ENCODE results near the gene SLC4A1.
"Not testable (repeated sequence)": the region's sequence is repeated elsewhere in the genome, so short reads cannot be mapped to it uniquely, and the experiment has no call there.

The SLC4A1 gene

GRCh38 chr17:44251062-44251461, 16.9 kb downstream of the SLC4A1 start:
- Mint-ChIP-seq H3K27ac (no peak overlapping the region), H3K9me3 (no peaks in the 10 kb centered on the region), H3K27me3 (ENCODE audit: low read depth) (peaks cover 23% of the 10 kb centered on the region), H3K4me1 (peaks cover 21% of the 10 kb centered on the region), H3K4me3 (no peak overlapping the region), H3K36me3 (ENCODE audit: low read depth) (no peaks in the 10 kb centered on the region)
- no peak for TF ChIP-seq CTCF (IDR thresholded peaks at IDR 0.05; ENCODE audit: unreplicated experiment in 3 of 3)

- Mint-ChIP-seq H3K4me3 (no peak overlapping the region), H3K9me3 (no peaks in the 10 kb centered on the region), H3K27ac (no peak overlapping the region), H3K36me3 (ENCODE audit: low read depth) (no peaks in the 10 kb centered on the region), H3K4me1 (peaks cover 29% of the 10 kb centered on the region), H3K27me3 (ENCODE audit: low read depth) (peaks cover 16% of the 10 kb centered on the region)
- TF ChIP-seq CTCF (IDR thresholded peaks at IDR 0.05; ENCODE audit: unreplicated experiment in 3 of 3), result no peak
These were observed 18.3 kb downstream of the SLC4A1 start for GRCh38 chr17:44249501-44250246.

GRCh38 chr17:44247876-44248736, 19.8 kb downstream of the SLC4A1 start:
- Mint-ChIP-seq H3K9me3 (no peaks in the 10 kb centered on the region), H3K4me3 (no peak overlapping the region), H3K36me3 (ENCODE audit: low read depth) (no peaks in the 10 kb centered on the region), H3K27me3 (ENCODE audit: low read depth) (peaks cover 11% of the 10 kb centered on the region), H3K27ac (peak overlapping the region in 1 of 3 experiments; percentile 27), H3K4me1 (peaks cover 32% of the 10 kb centered on the region)
- no peak for TF ChIP-seq CTCF (IDR thresholded peaks at IDR 0.05; ENCODE audit: unreplicated experiment in 3 of 3)

GRCh38 chr17:44247440-44247841, 20.5 kb downstream of the SLC4A1 start:
- peaks cover 33% of the 10 kb centered on the region for H3K4me1 Mint-ChIP-seq
- TF ChIP-seq CTCF (IDR thresholded peaks at IDR 0.05; ENCODE audit: unreplicated experiment in 3 of 3), result no peak
- peaks cover 11% of the 10 kb centered on the region for H3K27me3 Mint-ChIP-seq (ENCODE audit: low read depth)
- no peaks in the 10 kb centered on the region for H3K36me3 Mint-ChIP-seq (ENCODE audit: low read depth)
- H3K9me3 Mint-ChIP-seq, result no peaks in the 10 kb centered on the region
- peak overlapping the region in 2 of 3 experiments; percentile 24 to 27 for H3K4me3 Mint-ChIP-seq
- peak overlapping the region in 2 of 3 experiments; percentile 27 to 48 for H3K27ac Mint-ChIP-seq

GRCh38 chr17:44241106-44241624, 26.8 kb downstream of the SLC4A1 start:
- H3K4me3 Mint-ChIP-seq, result no peak overlapping the region
- no peak for TF ChIP-seq CTCF (IDR thresholded peaks at IDR 0.05; ENCODE audit: unreplicated experiment in 3 of 3)
- no peaks in the 10 kb centered on the region for H3K36me3 Mint-ChIP-seq (ENCODE audit: low read depth)
- H3K4me1 Mint-ChIP-seq, result peaks cover 13% of the 10 kb centered on the region
- no peaks in the 10 kb centered on the region for H3K27me3 Mint-ChIP-seq (ENCODE audit: low read depth)
- no peaks in the 10 kb centered on the region for H3K9me3 Mint-ChIP-seq
- no peak overlapping the region for H3K27ac Mint-ChIP-seq

GRCh38 chr17:44237886-44238285, 30.0 kb downstream of the SLC4A1 start:
- not testable (repeated sequence) for H3K4me1 Mint-ChIP-seq; H3K4me3 Mint-ChIP-seq; H3K36me3 Mint-ChIP-seq (ENCODE audit: low read depth); H3K27ac Mint-ChIP-seq; H3K27me3 Mint-ChIP-seq (ENCODE audit: low read depth); H3K9me3 Mint-ChIP-seq

All from nephron (organoid).